K562 (cell line): ENCODE data around the gene UNC5B. TPM values are rescaled to one million over a fixed set of nuclear protein-coding genes. Genes with fewer than 3 reads are reported as not detected.

ENCODE experiments used
- ATAC-seq: fragments of 200-7000 bp; cut with Tn5 transposase; 3 replicates; pipeline ENCODE4 v1.9.1; 2020; ENCODE audit warnings: moderate library complexity
- BruUV-seq: library from RNA; stranded (reverse); fragments of 400-500 nt; replicated peaks from 2 replicates; lab custom pipeline; 2021; lab: Mats Ljungman, UMichigan
- CTCF ChIA-PET: fragments of 300-600 bp; formaldehyde crosslinking; extraction: SDS; loops from one replicate; lab custom pipeline; 2021; ENCODE audit warnings: low intra/inter-chr PET ratio; lab: Yijun Ruan, JAX
- POLR2A ChIA-PET: fragments of 300-600, 350-650 bp; sonication (Branson Sonifier 250); formaldehyde crosslinking; extraction: SDS; loops from one replicate; lab custom pipeline; 2021; ENCODE audit warnings: antibody characterized with exemption, inconsistent platforms; lab: Yijun Ruan, JAX
- DNase-seq, 4 experiments: peaks; one replicate each; pipeline versions ENCODE4 v3.0.0 to v3.0.0-alpha.2; 2011 to 2018; ENCODE audit warnings: low spot score in 3 of 4, mixed read lengths in 3 of 4; ENCODE audit errors: extremely low read depth in 1 of 4
- FAIRE-seq: peaks from 2 replicates; lab custom pipeline; 2011; peaks lifted over from hg19 to GRCh38; lab: Jason Lieb, UNC
- H2AFZ ChIP-seq: 2 replicates; pipeline ENCODE4 v1.6.0; 2011; ENCODE audit warnings: low read depth, low read length, control low read depth, inconsistent platforms
- H3K27ac ChIP-seq: fragments of 200-600 bp; 3 replicates; pipeline ENCODE4 v1.8.0; 2011; ENCODE audit warnings: low read depth, mild to moderate bottlenecking, control low read depth, inconsistent platforms, low read length, moderate library complexity, mixed read lengths; ENCODE audit errors: extremely low read depth
- H3K27me3 ChIP-seq, 2 experiments: fragments of 300-600 bp in 1 of 2; 2 replicates in 1 of 2; 3 replicates in 1 of 2; pipeline versions ENCODE4 v1.6.0 to v1.8.0; 2011; ENCODE audit warnings: inconsistent platforms in 2 of 2, low read length in 2 of 2, mild to moderate bottlenecking in 1 of 2, mixed read lengths in 1 of 2, moderate library complexity in 1 of 2; ENCODE audit not compliant: control insufficient read depth in 2 of 2, insufficient read depth in 2 of 2
- H3K36me3 ChIP-seq: fragments of 300-600 bp; 3 replicates; pipeline ENCODE4 v1.8.0; 2011; ENCODE audit warnings: mild to moderate bottlenecking, low read length, inconsistent platforms; ENCODE audit not compliant: control insufficient read depth, insufficient read depth
- H3K4me1 ChIP-seq, 2 experiments: fragments of 200-600 bp in 1 of 2; replicated peaks in 1 of 2; 2 replicates in 1 of 2; 3 replicates in 1 of 2; pipeline versions ENCODE4 v1.5.1 to v1.8.0; 2011; ENCODE audit warnings: inconsistent platforms in 2 of 2, low read length in 2 of 2, mild to moderate bottlenecking in 1 of 2, mixed read lengths in 1 of 2, moderate library complexity in 1 of 2; ENCODE audit not compliant: control insufficient read depth in 2 of 2, insufficient read depth in 2 of 2
- H3K4me2 ChIP-seq: 2 replicates; pipeline ENCODE4 v1.6.1; 2011; ENCODE audit warnings: low read length, control low read depth, inconsistent platforms, mixed read lengths; ENCODE audit not compliant: insufficient read depth
- H3K4me3 ChIP-seq: fragments of 200-600 bp; sonication (generic), shearing (Covaris generic); 2 replicates; pipeline ENCODE4 v1.5.1; 2016; ENCODE audit warnings: control low read depth, inconsistent platforms
- H3K79me2 ChIP-seq: fragments of 200-600 bp; 3 replicates; pipeline ENCODE4 v1.8.0; 2011; ENCODE audit warnings: low read length, inconsistent platforms; ENCODE audit not compliant: control insufficient read depth, insufficient read depth
- H3K9ac ChIP-seq, 2 experiments: 2 replicates each; pipeline versions ENCODE4 v1.6.0 to v1.6.1; 2011; ENCODE audit warnings: low read depth in 2 of 2, low read length in 2 of 2, control low read depth in 1 of 2, inconsistent platforms in 1 of 2, mild to moderate bottlenecking in 1 of 2, mixed read lengths in 1 of 2; ENCODE audit not compliant: insufficient read depth in 1 of 2
- H3K9me1 ChIP-seq: one replicate; pipeline ENCODE4 v1.6.0; 2011; ENCODE audit warnings: inconsistent platforms, mild to moderate bottlenecking, low read length, moderate library complexity; ENCODE audit not compliant: control insufficient read depth, insufficient read depth
- H3K9me3 ChIP-seq: replicated peaks from 2 replicates; pipeline ENCODE4 v1.5.1; 2011; ENCODE audit warnings: low read depth, low read length, inconsistent platforms; ENCODE audit not compliant: control insufficient read depth, insufficient read depth
- H4K20me1 ChIP-seq: replicated peaks from 2 replicates; pipeline ENCODE4 v1.6.1; 2011; ENCODE audit warnings: low read length, inconsistent platforms, mixed read lengths; ENCODE audit not compliant: control insufficient read depth, insufficient read depth
- ARNT ChIP-seq, 2 experiments: fragments of 450-650 bp; IDR thresholded peaks; 2 replicates each; pipeline ENCODE4 v1.6.1; 2016; ENCODE audit warnings: mild to moderate bottlenecking in 1 of 2
- CHD2 ChIP-seq: IDR thresholded peaks from 2 replicates; pipeline ENCODE4 v1.6.1; 2011; ENCODE audit warnings: low read depth, low read length
- PHB ChIP-seq: fragments of 250-450 bp; sonication (Bioruptor Pico); IDR thresholded peaks from 2 replicates; pipeline ENCODE4 v1.5.0; 2021
- SP2 ChIP-seq: IDR thresholded peaks from 2 replicates; pipeline ENCODE4 v1.6.1; 2011; ENCODE audit warnings: mild to moderate bottlenecking, low read depth, low read length, moderate library complexity; ENCODE audit not compliant: poor library complexity, severe bottlenecking; ENCODE audit errors: extremely low read depth
- STAT5A ChIP-seq: IDR thresholded peaks from 2 replicates; pipeline ENCODE4 v1.6.1; 2012; ENCODE audit warnings: low read length, inconsistent platforms, borderline replicate concordance
- TAF15 ChIP-seq: fragments of 200-400 bp; formaldehyde crosslinking; IDR thresholded peaks from 2 replicates; pipeline ENCODE4 v1.6.1; 2017; ENCODE audit warnings: mild to moderate bottlenecking, low read depth, low read length, moderate library complexity
- TEAD4 ChIP-seq, 2 experiments: sonication (generic) in 1 of 2; formaldehyde crosslinking in 1 of 2; IDR thresholded peaks; 2 replicates each; pipeline versions ENCODE4 v1.6.1 to v1.8.0; 2012 to 2022; ENCODE audit warnings: borderline replicate concordance in 1 of 2, inconsistent platforms in 1 of 2, low read length in 1 of 2, mild to moderate bottlenecking in 1 of 2, missing genetic modification reagents in 1 of 2
- ZBTB1 ChIP-seq: sonication (generic); formaldehyde crosslinking; IDR thresholded peaks from 2 replicates; pipeline ENCODE4 v1.8.1; 2023; ENCODE audit warnings: missing genetic modification reagents, low read depth, mild to moderate bottlenecking, borderline replicate concordance
- in situ Hi-C: fragments of 300-500 bp; cut with MboI; formaldehyde crosslinking; loops from 4 replicates; pipeline ENCODE4 v1.15.0; 2018; ENCODE audit warnings: inconsistent platforms, mixed read lengths
- intact Hi-C: fragments of 100-400 bp; cut with micrococcal nuclease; formaldehyde crosslinking; loops from 2 replicates; pipeline ENCODE4 v1.14.2; 2022
- polyA plus RNA-seq, 8 experiments: library from polyadenylated mRNA; depleted of rRNA in 4 of 8; stranded (reverse) in 5 of 8; unstranded in 3 of 8; fragments of >200 nt; fragmentation: Nextera tagmentation in 2 of 8; fragmentation: Illumina TruSeq in 1 of 8; extraction: Ambion mirVana in 2 of 8; extraction: Trizol in 1 of 8; gene quantifications; 2 replicates each; pipeline versions ENCODE4 v1.2.1 to v1.2.3, GENCODE V29; 2011 to 2014; ENCODE audit warnings: inconsistent platforms in 1 of 8, missing spikeins in 1 of 8
- total RNA-seq, 7 experiments: library from RNA; depleted of rRNA in 6 of 7; stranded (reverse); fragments of >200 nt in 6 of 7; fragmentation: Illumina TruSeq in 2 of 7; extraction: Trizol in 2 of 7; gene quantifications; 2 replicates each; pipeline versions ENCODE4 v1.2.1 to v1.2.3, GENCODE V29; 2011 to 2021; ENCODE audit warnings: low replicate concordance in 1 of 7
- TF ChIP-seq, protein P1 (sequence below), 3 experiments: fragments of 200-800 bp in 1 of 3; fragments of 250-450 bp in 1 of 3; fragments of 450-650 bp in 1 of 3; sonication (Bioruptor Pico) in 1 of 3; sonication (Bioruptor generic) in 1 of 3; formaldehyde crosslinking in 1 of 3; IDR thresholded peaks; 2 replicates each; pipeline versions ENCODE4 v1.6.1 to v1.8.0; 2016 to 2022; ENCODE audit warnings: mild to moderate bottlenecking in 2 of 3, missing genetic modification characterization in 2 of 3, missing compliant biosample characterization in 1 of 3, moderate library complexity in 1 of 3

Gene UNC5B
- total and polyA plus RNA-seq, 9 of the 15 experiments (the other 6 are each of a cell fraction or from before 2014, with no cell fraction given), result 0.10 to 8.4 (median 2.1) TPM

- TF ChIP-seq, protein P1, sequence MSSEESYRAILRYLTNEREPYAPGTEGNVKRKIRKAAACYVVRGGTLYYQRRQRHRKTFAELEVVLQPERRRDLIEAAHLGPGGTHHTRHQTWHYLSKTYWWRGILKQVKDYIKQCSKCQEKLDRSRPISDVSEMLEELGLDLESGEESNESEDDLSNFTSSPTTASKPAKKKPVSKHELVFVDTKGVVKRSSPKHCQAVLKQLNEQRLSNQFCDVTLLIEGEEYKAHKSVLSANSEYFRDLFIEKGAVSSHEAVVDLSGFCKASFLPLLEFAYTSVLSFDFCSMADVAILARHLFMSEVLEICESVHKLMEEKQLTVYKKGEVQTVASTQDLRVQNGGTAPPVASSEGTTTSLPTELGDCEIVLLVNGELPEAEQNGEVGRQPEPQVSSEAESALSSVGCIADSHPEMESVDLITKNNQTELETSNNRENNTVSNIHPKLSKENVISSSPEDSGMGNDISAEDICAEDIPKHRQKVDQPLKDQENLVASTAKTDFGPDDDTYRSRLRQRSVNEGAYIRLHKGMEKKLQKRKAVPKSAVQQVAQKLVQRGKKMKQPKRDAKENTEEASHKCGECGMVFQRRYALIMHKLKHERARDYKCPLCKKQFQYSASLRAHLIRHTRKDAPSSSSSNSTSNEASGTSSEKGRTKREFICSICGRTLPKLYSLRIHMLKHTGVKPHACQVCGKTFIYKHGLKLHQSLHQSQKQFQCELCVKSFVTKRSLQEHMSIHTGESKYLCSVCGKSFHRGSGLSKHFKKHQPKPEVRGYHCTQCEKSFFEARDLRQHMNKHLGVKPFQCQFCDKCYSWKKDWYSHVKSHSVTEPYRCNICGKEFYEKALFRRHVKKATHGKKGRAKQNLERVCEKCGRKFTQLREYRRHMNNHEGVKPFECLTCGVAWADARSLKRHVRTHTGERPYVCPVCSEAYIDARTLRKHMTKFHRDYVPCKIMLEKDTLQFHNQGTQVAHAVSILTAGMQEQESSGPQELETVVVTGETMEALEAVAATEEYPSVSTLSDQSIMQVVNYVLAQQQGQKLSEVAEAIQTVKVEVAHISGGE (CRISPR knock-in tag; IDR thresholded peaks at IDR 0.05), result peak in 1 of 3 experiments; percentile 68; a peak in 3 of 6 replicates
- TF ChIP-seq, all 486 proteins: peak for 83
These were observed at the start of gene UNC5B (continued) for GRCh38 chr10:71212318-71213126.

- Histone ChIP-seq H3K27ac (no peak overlapping the region), H3K4me1 (no peaks in the 10 kb centered on the region), H4K20me1 (0 out of 2 replicates have a peak, but pooled peaks cover 9% of the 10 kb centered on the region), H3K4me3 (no peak overlapping the region), H2AFZ (no peak overlapping the region), H3K9me3 (no peaks in the 10 kb centered on the region), H3K27me3 (peaks cover 21 to 40% of the 10 kb centered on the region in 2 experiments; a peak in 4 of 5 replicates), H3K4me2 (no peak overlapping the region), H3K9me1 (no peaks in the 10 kb centered on the region), H3K79me2 (no peaks in the 10 kb centered on the region), H3K36me3 (no peaks in the 10 kb centered on the region), H3K9ac (no peak overlapping the region)
- DNase-seq (no peak), FAIRE-seq (no peak), ATAC-seq (no peak)
- no peak for TF ChIP-seq SP2
- no peak for TF ChIP-seq TAF15
- no peak for TF ChIP-seq STAT5A
- no peak for TF ChIP-seq CHD2
- no peak for TF ChIP-seq TEAD4 (IDR thresholded peaks at IDR 0.05; ENCODE audit: low read length)
- no peak for TF ChIP-seq TEAD4 (CRISPR knock-in tag; IDR thresholded peaks at IDR 0.05; ENCODE audit: borderline replicate concordance)
- TF ChIP-seq PHB, result no peak
- TF ChIP-seq ZBTB1 (CRISPR knock-in tag), result no peak
- TF ChIP-seq ARNT (IDR thresholded peaks at IDR 0.05), result no peak
- BruUV-seq, result no TSS peak
- in situ Hi-C loops, result no loop called here
- ChIA-PET POLR2A (interaction anchor here (0.6 kb wide), 1 partner anchor 155 kb away, joined by 3 read pairs; no protein-coding TSS in a partner anchor), CTCF (no interaction called here)
- intact Hi-C loops, result no loop called here
These were observed 38.9 kb upstream of the UNC5B start for GRCh38 chr10:71173466-71173865.
